HepG2 (cell line): ENCODE measurements around the gene TCERG1L. TPM values are rescaled to one million over a fixed set of nuclear protein-coding genes. Genes with fewer than 3 reads are reported as not detected.

Experiments used
- ATAC-seq: fragments of 200-7000 bp; cut with Tn5 transposase; 3 replicates; pipeline ENCODE4 v1.9.1; 2020; ENCODE audit warnings: mild to moderate bottlenecking, moderate library complexity
- BruUV-seq: library from RNA; stranded (reverse); fragments of 400-500 nt; replicated peaks from 2 replicates; lab custom pipeline; 2021; lab: Mats Ljungman, UMichigan
- CTCF ChIA-PET: fragments of 300-600 bp; formaldehyde crosslinking; extraction: SDS; loops from one replicate; lab custom pipeline; 2021; ENCODE audit warnings: low total read pairs, inconsistent platforms, low intra/inter-chr PET ratio; lab: Yijun Ruan, JAX
- POLR2A ChIA-PET: fragments of 350-600 bp; sonication (Branson Sonifier 250); formaldehyde crosslinking; loops from one replicate; lab custom pipeline; 2020; ENCODE audit warnings: antibody characterized with exemption, inconsistent platforms; lab: Yijun Ruan, JAX
- DNase-seq: peaks from one replicate; pipeline ENCODE4 v3.0.0-alpha.2; 2015; ENCODE audit warnings: low spot score
- FAIRE-seq: peaks from 3 replicates; lab custom pipeline; 2011; peaks lifted over from hg19 to GRCh38; lab: Jason Lieb, UNC
- H2AFZ ChIP-seq: one replicate; pipeline ENCODE4 v1.6.1; 2011; ENCODE audit warnings: low read length, inconsistent platforms
- H3K27ac ChIP-seq: fragments of 300-600 bp; 3 replicates; pipeline ENCODE4 v1.8.0; 2011; ENCODE audit warnings: mixed run types, mild to moderate bottlenecking, mixed read lengths, low read length, inconsistent platforms; ENCODE audit not compliant: insufficient read depth; ENCODE audit errors: extremely low read length
- H3K27me3 ChIP-seq, 2 experiments: fragments of 200-600 bp in 1 of 2; 2 replicates in 1 of 2; 3 replicates in 1 of 2; pipeline versions ENCODE4 v1.6.0 to v1.8.0; 2011; ENCODE audit warnings: low read length in 2 of 2, mild to moderate bottlenecking in 2 of 2, moderate library complexity in 2 of 2, inconsistent platforms in 1 of 2; ENCODE audit not compliant: insufficient read depth in 2 of 2, control insufficient read depth in 1 of 2
- H3K36me3 ChIP-seq, 2 experiments: fragments of 200-600 bp in 1 of 2; replicated peaks in 1 of 2; 2 replicates in 1 of 2; 3 replicates in 1 of 2; pipeline versions ENCODE4 v1.5.1 to v1.8.0; 2011; ENCODE audit warnings: low read length in 2 of 2, inconsistent platforms in 1 of 2; ENCODE audit not compliant: insufficient read depth in 2 of 2, control insufficient read depth in 1 of 2
- H3K4me1 ChIP-seq: 2 replicates; pipeline ENCODE4 v1.5.1; 2012; ENCODE audit warnings: low read length, inconsistent platforms; ENCODE audit not compliant: insufficient read depth
- H3K4me2 ChIP-seq: 2 replicates; pipeline ENCODE4 v1.6.0; 2011; ENCODE audit warnings: low read depth, low read length, inconsistent platforms
- H3K4me3 ChIP-seq, 3 experiments: fragments of 200-600 bp in 1 of 3; sonication (generic), shearing (Covaris generic) in 1 of 3; replicated peaks in 1 of 3; 2 replicates each; pipeline ENCODE4 v1.5.1; 2011 to 2016; ENCODE audit warnings: low read length in 3 of 3, inconsistent platforms in 2 of 3, low read depth in 2 of 3, mild to moderate bottlenecking in 2 of 3, control low read depth in 1 of 3, mixed read lengths in 1 of 3; ENCODE audit not compliant: insufficient read depth in 1 of 3
- H3K79me2 ChIP-seq: one replicate; pipeline ENCODE4 v1.6.1; 2011; ENCODE audit warnings: low read length, inconsistent platforms; ENCODE audit not compliant: insufficient read depth
- H3K9ac ChIP-seq: 2 replicates; pipeline ENCODE4 v1.6.0; 2011; ENCODE audit warnings: mild to moderate bottlenecking, low read depth, low read length, inconsistent platforms; ENCODE audit not compliant: insufficient read depth
- H3K9me3 ChIP-seq: 2 replicates; pipeline ENCODE4 v1.5.1; 2012; ENCODE audit warnings: mild to moderate bottlenecking, low read length
- H4K20me1 ChIP-seq: 2 replicates; pipeline ENCODE4 v1.6.0; 2011; ENCODE audit warnings: inconsistent platforms, mild to moderate bottlenecking, low read length, moderate library complexity; ENCODE audit not compliant: insufficient read depth
- BCL3 ChIP-seq: sonication (generic); formaldehyde crosslinking; IDR thresholded peaks from 2 replicates; pipeline ENCODE4 v1.5.1; 2020; ENCODE audit warnings: mild to moderate bottlenecking, missing genetic modification reagents, moderate library complexity
- DR1 ChIP-seq: sonication (generic); formaldehyde crosslinking; IDR thresholded peaks from 2 replicates; pipeline ENCODE4 v1.8.0; 2021; ENCODE audit warnings: mild to moderate bottlenecking, missing genetic modification reagents, inconsistent platforms
- KDM4B ChIP-seq: sonication (generic); formaldehyde crosslinking; IDR thresholded peaks from 2 replicates; pipeline ENCODE4 v1.4.0; 2020; ENCODE audit warnings: missing genetic modification reagents
- MTERF4 ChIP-seq: sonication (generic); formaldehyde crosslinking; IDR thresholded peaks from 2 replicates; pipeline ENCODE4 v1.8.0; 2023; ENCODE audit warnings: mild to moderate bottlenecking, missing genetic modification reagents
- NR3C1 ChIP-seq: sonication (generic); formaldehyde crosslinking; IDR thresholded peaks from 2 replicates; pipeline ENCODE4 v1.4.0; 2020; ENCODE audit warnings: missing genetic modification reagents
- SMYD3 ChIP-seq: sonication (generic); formaldehyde crosslinking; IDR thresholded peaks from 2 replicates; pipeline ENCODE4 v1.8.1; 2023; ENCODE audit warnings: mild to moderate bottlenecking, missing genetic modification reagents
- ZNF12 ChIP-seq: sonication (generic); formaldehyde crosslinking; IDR thresholded peaks from 2 replicates; pipeline ENCODE4 v1.5.0; 2020; ENCODE audit warnings: missing genetic modification reagents
- ZNF205 ChIP-seq: IDR thresholded peaks from 2 replicates; pipeline ENCODE4 v1.6.1; 2018; ENCODE audit warnings: missing biosample characterization, missing genetic modification reagents
- ZNF282 ChIP-seq: fragments of 450-650 bp; IDR thresholded peaks from 2 replicates; pipeline ENCODE4 v1.6.1; 2018; ENCODE audit not compliant: partially characterized antibody
- ZNF501 ChIP-seq: sonication (generic); formaldehyde crosslinking; IDR thresholded peaks from 2 replicates; pipeline ENCODE4 v1.5.1; 2020; ENCODE audit warnings: mild to moderate bottlenecking, moderate library complexity, missing genetic modification reagents
- ZNF567 ChIP-seq: sonication (generic); formaldehyde crosslinking; IDR thresholded peaks from 2 replicates; pipeline ENCODE4 v1.8.1; 2023; ENCODE audit warnings: mild to moderate bottlenecking, missing genetic modification reagents, borderline replicate concordance
- WGBS: methylation state at CpG from one replicate; pipeline ENCODE4 v1.1.6; 2017; ENCODE audit warnings: low lambda C conversion rate; 5-methylcytosine and 5-hydroxymethylcytosine counted together
- in situ Hi-C: cut with HindIII; loops from 2 replicates; pipeline ENCODE4 v1.10.0; 2017; ENCODE audit warnings: low pct_unique_long_range_greater_than_20kb; ENCODE audit not compliant: extremely low pct_ligation_motif_present
- intact Hi-C: fragments of 100-400 bp; cut with micrococcal nuclease; formaldehyde crosslinking; loops from one replicate; pipeline ENCODE4 v1.10.0; 2022; ENCODE audit not compliant: unreplicated experiment
- polyA plus RNA-seq, 8 experiments: library from polyadenylated mRNA; depleted of rRNA in 3 of 8; stranded (reverse) in 7 of 8; unstranded in 1 of 8; fragments of >200 nt; fragmentation: Illumina TruSeq in 4 of 8; extraction: Trizol in 4 of 8; gene quantifications; 2 replicates each; pipeline versions ENCODE4 v1.2.1 to v1.2.3, GENCODE V29; 2011 to 2016; ENCODE audit warnings: low read depth in 4 of 8, missing spikeins in 1 of 8, mixed read lengths in 1 of 8; ENCODE audit not compliant: insufficient read depth in 1 of 8
- total RNA-seq, 5 experiments: library from RNA; depleted of rRNA; stranded (reverse); fragments of >200 nt; fragmentation: Illumina TruSeq; extraction: Trizol; gene quantifications; 2 replicates each; pipeline ENCODE4 v1.2.3, GENCODE V29; 2016; ENCODE audit warnings: low read depth in 1 of 5

TCERG1L gene
- total and polyA plus RNA-seq, 2 of the 13 experiments (the other 11 are each of a cell fraction or from before 2014, with no cell fraction given): not detected

DNA sequence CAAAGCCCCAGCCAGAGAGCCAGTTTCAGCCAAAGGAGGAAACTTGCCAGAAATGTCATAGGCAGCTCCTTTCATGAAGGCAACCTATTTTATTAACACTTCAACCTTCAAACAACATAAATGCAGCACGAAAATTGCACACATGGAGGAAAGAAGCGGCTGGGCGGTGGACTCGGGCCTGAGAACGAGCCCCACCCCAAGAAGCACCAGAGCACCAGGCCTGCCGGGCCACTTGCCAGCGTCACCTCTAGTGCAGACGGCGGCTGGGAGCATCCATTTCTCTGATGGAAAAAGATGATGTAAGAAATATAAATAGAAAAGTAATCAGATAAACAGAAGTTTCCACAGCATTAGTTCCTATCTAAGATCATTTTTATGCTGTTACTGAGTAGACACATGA is 100.0 kb downstream of the TCERG1L start (continued):
- TF ChIP-seq ZNF501 (CRISPR knock-in tag): no peak

DNA sequence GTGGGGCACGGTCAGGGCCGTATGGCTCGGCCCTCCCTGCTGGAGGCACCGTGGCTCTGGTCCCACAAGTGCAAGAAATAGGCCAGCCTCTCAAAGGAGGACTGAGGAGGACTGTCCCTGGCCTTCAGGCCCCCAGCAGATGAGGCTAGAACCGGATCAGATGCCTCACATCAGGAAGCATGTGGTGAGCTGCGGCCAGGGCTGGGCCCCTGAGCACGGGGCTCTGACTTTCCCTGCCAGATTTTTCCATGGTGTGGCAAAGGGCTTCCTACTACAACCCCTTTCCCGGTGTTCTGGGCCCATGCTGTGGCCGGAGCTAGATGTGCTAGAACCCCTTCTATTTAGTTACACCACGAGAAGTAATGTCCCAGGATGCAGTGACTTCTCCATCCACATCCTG is 100.4 kb downstream of the TCERG1L start:
- intact Hi-C loops: no loop called here
- BruUV-seq: no TSS peak
- H3K4me1 ChIP-seq: no peaks in the 10 kb centered on the region
- POLR2A ChIA-PET: no interaction called here
- H3K27ac ChIP-seq: no peak overlapping the region
- H3K36me3 ChIP-seq: no peaks in the 10 kb centered on the region
- WGBS: 0% methylated on average over 3 of the region's 10 CpGs
- no peaks in the 10 kb centered on the region for H4K20me1 ChIP-seq
- H3K27me3 ChIP-seq: peaks cover 9 to 51% of the 10 kb centered on the region in 2 experiments
- no peak for TF ChIP-seq ZNF205
- no peak for TF ChIP-seq ZNF567 (CRISPR knock-in tag)
- no peak for TF ChIP-seq NR3C1 (CRISPR knock-in tag)
- no peak for TF ChIP-seq KDM4B (CRISPR knock-in tag)
- TF ChIP-seq ZNF282: no peak
- no peak for TF ChIP-seq BCL3 (CRISPR knock-in tag)
- no peak for TF ChIP-seq SMYD3 (CRISPR knock-in tag)
- no peak for TF ChIP-seq ZNF12 (CRISPR knock-in tag)
- no peak for TF ChIP-seq MTERF4
- TF ChIP-seq DR1 (CRISPR knock-in tag): no peak
- no peaks in the 10 kb centered on the region for H3K9me3 ChIP-seq
- H3K4me3 ChIP-seq: no peak overlapping the region
- ATAC-seq (no peak), DNase-seq (no peak), FAIRE-seq (no peak)
- CTCF ChIA-PET: no interaction called here
- no peaks in the 10 kb centered on the region for H3K79me2 ChIP-seq
- H2AFZ ChIP-seq: no peak overlapping the region
- in situ Hi-C loops: no loop called here
- H3K4me2 ChIP-seq: no peak overlapping the region
- no peak overlapping the region for H3K9ac ChIP-seq
